Muscle of leg (tissue), 11 donors: Measurements from ENCODE around the gene GPC3. TPM values are rescaled to one million over a fixed set of nuclear protein-coding genes. Genes with fewer than 3 reads are reported as not detected.

ENCODE experiments used
- DNase-seq: peaks from one replicate; pipeline ENCODE4 v3.0.0; 2013
- H3K27ac ChIP-seq: one replicate; pipeline ENCODE4 v1.5.1; 2013; ENCODE audit warnings: mild to moderate bottlenecking, low read length, control low read depth
- H3K27me3 ChIP-seq: one replicate; pipeline ENCODE4 v1.6.1; 2013; ENCODE audit warnings: low read length; ENCODE audit not compliant: control insufficient read depth, insufficient read depth
- H3K36me3 ChIP-seq: one replicate; pipeline ENCODE4 v1.6.1; 2013; ENCODE audit warnings: low read length; ENCODE audit not compliant: control insufficient read depth, insufficient read depth
- H3K4me1 ChIP-seq: one replicate; pipeline ENCODE4 v1.6.1; 2013; ENCODE audit warnings: low read length; ENCODE audit not compliant: control insufficient read depth, insufficient read depth
- H3K4me3 ChIP-seq: one replicate; pipeline ENCODE4 v1.5.1; 2013; ENCODE audit warnings: low read length, control low read depth
- H3K9me3 ChIP-seq: replicated peaks from 2 replicates; pipeline ENCODE4 v1.6.1; 2013; ENCODE audit warnings: low read depth, low read length; ENCODE audit not compliant: control insufficient read depth
- WGBS: methylation state at CpG from one replicate; pipeline ENCODE4 v1.1.5; 2013; ENCODE audit warnings: missing lambda C conversion rate; ENCODE audit not compliant: insufficient coverage; 5-methylcytosine and 5-hydroxymethylcytosine counted together
- polyA plus RNA-seq, 8 donors: library from polyadenylated mRNA; unstranded; fragments of 120-200 nt; gene quantifications; one replicate each; pipeline versions ENCODE4 v1.2.1 to v1.2.3, GENCODE V29; 2013; ENCODE audit warnings: inconsistent platforms in 1 of 8, low replicate concordance in 1 of 8; ENCODE audit not compliant: insufficient read length in 8 of 8, insufficient read depth in 1 of 8
- total RNA-seq: library from RNA; stranded (reverse); fragments of 120-200 nt; gene quantifications from one replicate; pipeline ENCODE4 v1.2.4, GENCODE V29; 2013

The GPC3 gene
- total and polyA plus RNA-seq, 9 donors, result 271 to 581 (median 367) TPM

DNA sequence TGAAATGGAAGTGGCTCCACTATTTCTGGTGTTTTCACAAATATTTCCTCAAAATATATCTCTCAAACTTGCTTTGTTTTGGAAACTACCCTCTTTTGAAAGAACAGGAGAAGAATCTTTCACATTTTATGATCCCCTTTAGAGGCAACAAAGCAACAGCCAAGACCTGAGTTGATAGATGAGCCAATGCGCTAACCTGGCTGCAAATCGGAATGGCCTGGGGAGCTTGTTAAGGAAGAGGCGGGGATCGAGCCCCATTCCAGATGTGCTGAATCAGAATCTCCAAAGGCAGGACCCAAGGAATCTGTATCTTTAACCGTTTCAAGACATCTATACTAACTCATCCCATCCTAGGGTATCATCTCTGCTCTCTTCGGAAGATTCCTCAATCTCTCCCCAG, 181.3 kb downstream of the GPC3 start:
- Histone ChIP-seq H3K27me3 (peaks cover 3% of the 10 kb centered on the region), H3K4me1 (no peaks in the 10 kb centered on the region), H3K9me3 (no peaks in the 10 kb centered on the region), H3K27ac (no peak overlapping the region), H3K36me3 (no peaks in the 10 kb centered on the region), H3K4me3 (no peak overlapping the region)
- peak; percentile 81 for DNase-seq
- WGBS, result 55% methylated on average over 6 of the region's 6 CpGs

DNA sequence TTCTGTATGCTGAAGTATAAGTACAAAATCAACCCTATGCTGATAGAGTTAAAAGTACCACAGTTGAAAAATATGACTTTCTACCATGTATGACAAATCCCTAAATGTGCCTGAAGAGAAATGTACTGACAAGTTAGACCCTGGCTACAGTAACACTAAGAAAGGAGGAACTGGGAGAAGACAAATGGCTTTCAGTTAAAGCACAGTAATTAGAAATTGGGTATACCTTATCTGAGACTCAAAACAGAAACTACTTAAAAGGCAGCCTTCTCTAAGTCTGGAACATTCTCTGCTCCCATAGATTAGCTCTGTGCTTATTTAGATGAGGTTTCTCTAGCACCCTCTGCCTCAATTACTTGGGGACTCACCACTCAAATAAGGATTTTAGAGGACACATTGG, 189.1 kb downstream of the GPC3 start:
- no peak overlapping the region for H3K4me3 ChIP-seq
- H3K4me1 ChIP-seq, result peaks cover 3% of the 10 kb centered on the region
- no peaks in the 10 kb centered on the region for H3K36me3 ChIP-seq
- H3K27me3 ChIP-seq, result peaks cover 4% of the 10 kb centered on the region
- DNase-seq, result no peak
- no peak overlapping the region for H3K27ac ChIP-seq
- H3K9me3 ChIP-seq, result no peaks in the 10 kb centered on the region

DNA sequence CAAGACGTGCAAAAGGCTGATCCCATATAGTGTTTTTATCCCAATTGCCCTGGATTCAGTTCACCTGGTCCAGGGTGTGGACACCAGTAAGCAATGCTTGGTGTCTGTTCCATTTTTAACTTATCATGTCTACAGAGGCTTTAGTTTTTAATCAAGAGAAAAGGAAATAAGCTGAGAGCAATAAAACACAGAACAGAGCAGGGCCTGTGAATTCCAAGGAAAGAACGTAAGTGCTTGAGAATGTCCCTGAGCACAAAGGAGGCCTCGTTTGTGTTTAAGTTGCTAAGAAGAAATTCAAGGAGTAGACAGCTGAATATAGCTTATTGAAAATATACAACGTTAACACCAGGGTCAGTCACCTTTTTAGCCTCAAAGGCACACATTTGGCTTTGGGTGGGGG, 191.3 kb downstream of the GPC3 start:
- H3K9me3 ChIP-seq, result no peaks in the 10 kb centered on the region
- DNase-seq, result peak; percentile 80
- H3K27me3 ChIP-seq, result peaks cover 4% of the 10 kb centered on the region
- WGBS, result 80% methylated on average over 1 of the region's 4 CpGs
- H3K4me1 ChIP-seq, result peaks cover 3% of the 10 kb centered on the region
- no peak overlapping the region for H3K4me3 ChIP-seq
- no peaks in the 10 kb centered on the region for H3K36me3 ChIP-seq
- H3K27ac ChIP-seq, result peak overlapping the region; percentile 75

DNA sequence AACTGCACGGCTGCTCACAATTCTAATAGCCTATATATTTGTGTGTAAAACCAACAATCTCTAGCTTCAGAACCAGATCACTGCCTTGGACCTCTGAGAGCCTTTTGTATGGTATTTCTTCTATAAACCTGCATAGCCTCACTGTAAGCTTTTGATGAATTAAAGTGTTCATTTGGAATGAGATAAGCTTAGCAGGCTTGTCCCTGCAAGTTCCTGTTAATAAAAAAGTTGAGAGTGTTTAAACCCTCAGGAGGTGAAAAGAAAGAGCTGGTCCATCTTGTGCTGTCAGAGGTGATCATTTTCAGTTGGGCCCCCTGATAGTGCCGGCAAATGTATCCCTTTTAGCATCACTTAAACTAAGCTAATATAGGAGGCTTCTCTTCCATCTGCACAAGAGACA, 191.8 kb downstream of the GPC3 start:
- Histone ChIP-seq H3K4me1 (peaks cover 3% of the 10 kb centered on the region), H3K27ac (peak overlapping the region; percentile 49), H3K9me3 (no peaks in the 10 kb centered on the region), H3K27me3 (peaks cover 4% of the 10 kb centered on the region), H3K4me3 (no peak overlapping the region), H3K36me3 (no peaks in the 10 kb centered on the region)
- WGBS, result 60% methylated on average over 1 of the region's 2 CpGs
- no peak for DNase-seq

DNA sequence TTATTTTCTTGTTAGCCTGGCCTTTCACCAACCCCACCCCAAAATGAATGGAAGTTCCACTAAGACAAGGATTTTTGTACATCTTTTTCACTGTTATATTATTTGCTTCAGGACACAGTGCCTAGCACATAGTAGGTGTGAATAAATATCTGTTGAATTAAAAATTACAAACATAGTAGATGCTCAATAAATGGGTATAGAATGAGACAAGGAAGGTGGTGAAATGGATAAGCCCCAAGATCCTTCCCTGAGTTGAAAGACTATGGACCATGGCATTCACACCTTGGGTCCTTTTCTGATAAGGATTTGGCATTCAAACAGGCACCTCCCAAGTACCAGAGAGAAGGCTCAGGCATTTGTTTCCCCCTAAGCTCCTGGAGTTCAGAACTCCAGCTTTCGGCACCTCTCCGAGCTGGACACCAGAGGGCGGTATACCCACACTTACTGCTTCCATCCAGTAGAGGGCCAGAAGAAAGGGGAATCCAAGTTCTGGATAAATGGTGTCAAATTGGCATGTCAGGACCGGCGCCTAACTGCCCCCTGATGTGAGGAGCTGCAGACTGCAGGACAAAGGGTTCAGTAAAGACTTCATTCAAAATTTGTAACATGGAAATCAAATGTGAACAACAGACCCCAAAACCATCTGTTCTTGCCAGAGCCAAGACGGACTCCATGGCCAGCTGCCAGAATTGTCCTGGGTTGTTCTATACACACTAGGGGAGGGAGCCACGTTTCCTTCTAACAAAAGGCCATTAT, 193.0 kb downstream of the GPC3 start:
- no peaks in the 10 kb centered on the region for H3K36me3 ChIP-seq
- peaks cover 4% of the 10 kb centered on the region for H3K27me3 ChIP-seq
- DNase-seq, result peak; percentile 85
- H3K27ac ChIP-seq, result peak overlapping the region; percentile 8
- peaks cover 3% of the 10 kb centered on the region for H3K4me1 ChIP-seq
- H3K9me3 ChIP-seq, result no peaks in the 10 kb centered on the region
- H3K4me3 ChIP-seq, result peak overlapping the region; percentile 21
- WGBS, result no CpG with 5 or more reads among the region's 7 CpGs

DNA sequence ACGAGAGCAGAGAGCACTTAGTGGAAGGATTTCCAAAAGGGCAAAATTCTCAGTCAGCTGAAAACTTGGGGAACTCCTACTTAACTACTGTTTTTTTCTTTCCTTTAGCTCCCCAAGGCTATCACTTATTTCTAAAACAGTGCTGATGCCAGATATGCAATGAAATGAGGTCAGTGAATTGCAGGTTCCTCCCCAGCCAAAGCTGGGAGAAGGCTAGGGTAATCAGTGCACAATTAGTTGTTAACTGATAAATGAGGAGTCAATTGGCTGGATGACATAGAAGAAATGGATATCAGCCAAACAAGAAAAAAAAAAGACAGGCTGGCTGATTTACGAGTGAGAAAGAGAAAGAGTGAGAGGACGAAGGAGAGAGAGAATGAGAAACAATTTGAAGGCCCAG, 195.6 kb downstream of the GPC3 start:
- peak; percentile 48 for DNase-seq
- Histone ChIP-seq H3K9me3 (no peaks in the 10 kb centered on the region), H3K4me3 (no peak overlapping the region), H3K27me3 (peaks cover 9% of the 10 kb centered on the region), H3K27ac (no peak overlapping the region), H3K36me3 (no peaks in the 10 kb centered on the region), H3K4me1 (peaks cover 3% of the 10 kb centered on the region)
- WGBS, result no CpG with 5 or more reads among the region's 3 CpGs

DNA sequence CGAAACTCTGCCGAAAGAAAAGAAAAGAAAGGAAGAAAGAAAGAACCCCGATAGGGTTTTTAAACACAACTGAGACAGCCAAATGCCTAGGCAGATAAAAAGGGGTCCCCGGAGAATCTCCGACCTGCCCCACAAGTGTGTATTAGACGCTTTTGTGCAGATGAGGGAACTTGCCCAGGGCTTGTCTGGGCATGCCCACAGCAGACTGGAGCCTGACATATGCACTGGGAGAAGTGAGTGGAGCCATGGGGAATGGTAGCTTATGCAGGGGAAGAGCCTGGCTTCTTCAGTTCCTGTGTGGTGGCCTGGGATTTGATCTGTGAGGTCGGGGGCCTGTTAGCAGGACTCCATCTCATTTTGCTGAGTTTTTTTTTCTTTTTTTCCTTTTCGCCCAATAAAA, 199.0 kb downstream of the GPC3 start:
- no peaks in the 10 kb centered on the region for H3K36me3 ChIP-seq
- H3K9me3 ChIP-seq, result no peaks in the 10 kb centered on the region
- no peak overlapping the region for H3K27ac ChIP-seq
- H3K4me3 ChIP-seq, result no peak overlapping the region
- H3K4me1 ChIP-seq, result peaks cover 2% of the 10 kb centered on the region
- WGBS, result 83% methylated on average over 8 of the region's 8 CpGs
- peaks cover 11% of the 10 kb centered on the region for H3K27me3 ChIP-seq
- DNase-seq, result no peak

DNA sequence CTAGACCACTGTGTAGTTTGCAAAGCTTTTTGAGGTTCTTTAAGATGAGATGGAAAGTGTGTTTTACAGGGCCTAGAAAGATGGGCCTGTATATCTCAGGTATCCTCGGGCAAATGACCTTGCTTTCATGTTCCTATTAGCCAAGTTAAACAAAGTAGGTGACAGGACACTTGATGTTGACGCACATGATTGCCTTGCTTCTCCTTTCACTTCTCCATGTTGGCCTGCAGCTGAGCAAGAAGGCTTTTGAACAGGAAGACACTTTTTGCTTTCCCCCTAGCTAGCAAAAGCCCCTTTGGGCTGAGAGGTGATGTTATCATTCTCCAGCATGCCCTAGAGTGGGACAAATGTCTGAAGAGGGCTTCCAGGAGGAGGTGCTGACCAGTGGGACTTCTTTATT, 202.1 kb downstream of the GPC3 start:
- no CpG with 5 or more reads among the region's 2 CpGs for WGBS
- peak; percentile 14 for DNase-seq
- H3K4me1 ChIP-seq, result peaks cover 5% of the 10 kb centered on the region
- no peak overlapping the region for H3K4me3 ChIP-seq
- peaks cover 15% of the 10 kb centered on the region for H3K27me3 ChIP-seq
- no peaks in the 10 kb centered on the region for H3K9me3 ChIP-seq
- H3K36me3 ChIP-seq, result no peaks in the 10 kb centered on the region
- H3K27ac ChIP-seq, result no peak overlapping the region

DNA sequence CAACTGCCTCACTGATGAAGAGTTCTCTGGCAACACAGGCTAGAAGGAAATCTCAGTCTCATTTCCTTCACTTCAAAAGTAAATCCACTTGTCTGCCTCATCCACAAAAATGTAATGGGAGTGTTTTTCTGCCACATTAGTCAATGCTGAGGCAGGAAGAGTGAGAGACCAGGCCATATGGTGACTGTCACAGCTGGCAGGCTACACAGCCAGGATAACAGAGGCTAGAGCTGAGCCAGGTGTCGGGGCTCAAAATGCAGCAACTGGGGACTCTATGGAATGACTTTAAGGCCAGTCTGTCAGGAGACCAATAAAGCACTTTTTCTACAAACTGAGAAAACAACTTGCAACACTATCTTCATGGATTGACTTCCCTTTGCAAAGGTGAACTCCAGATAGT, 204.2 kb downstream of the GPC3 start:
- Histone ChIP-seq H3K4me1 (peaks cover 5% of the 10 kb centered on the region), H3K9me3 (no peaks in the 10 kb centered on the region), H3K27ac (no peak overlapping the region), H3K4me3 (no peak overlapping the region), H3K36me3 (no peaks in the 10 kb centered on the region), H3K27me3 (peaks cover 11% of the 10 kb centered on the region)
- 43% methylated on average over 1 of the region's 1 CpG for WGBS
- peak; percentile 43 for DNase-seq

DNA sequence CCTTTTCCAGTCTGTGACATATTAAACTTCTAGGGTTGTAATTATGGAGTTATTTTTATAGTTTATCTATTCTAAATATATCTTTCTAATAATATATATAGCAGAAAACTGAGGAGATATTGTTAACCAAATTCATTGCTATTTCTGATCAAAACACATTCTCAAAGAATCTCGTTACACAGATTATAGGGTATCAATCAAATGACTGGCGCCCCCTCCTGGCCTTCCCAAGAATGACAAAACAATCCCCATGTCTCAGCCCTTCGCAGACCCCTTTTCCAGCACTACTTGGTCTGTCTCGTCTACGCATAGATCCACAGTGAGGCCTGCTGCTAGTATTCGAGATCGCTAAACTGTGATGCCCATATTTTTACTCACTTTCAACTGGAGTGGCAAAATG, 209.3 kb downstream of the GPC3 start:
- peaks cover 8% of the 10 kb centered on the region for H3K27me3 ChIP-seq

DNA sequence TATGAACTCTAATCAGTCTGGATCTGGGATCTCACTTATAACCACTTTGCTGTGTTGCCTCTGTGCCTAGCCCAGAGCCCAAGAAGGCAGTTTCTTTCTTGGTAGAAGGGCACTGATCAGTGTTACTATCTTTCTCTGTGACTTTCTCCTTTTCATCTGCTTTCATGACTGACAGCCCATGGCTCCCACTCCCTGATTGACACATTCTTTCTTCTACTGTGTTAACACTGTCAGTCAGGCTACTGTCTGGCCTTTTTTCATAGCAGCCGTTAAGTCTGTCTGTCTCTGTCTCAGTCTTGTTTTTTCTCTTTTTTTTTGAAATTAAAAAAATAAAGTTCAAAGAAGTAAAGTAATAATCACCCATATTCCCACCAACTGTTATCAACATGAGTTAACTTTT, 210.6 kb downstream of the GPC3 start:
- no peak for DNase-seq
- H3K27ac ChIP-seq, result no peak overlapping the region
- H3K9me3 ChIP-seq, result no peaks in the 10 kb centered on the region
- no peaks in the 10 kb centered on the region for H3K36me3 ChIP-seq
- H3K4me3 ChIP-seq, result no peak overlapping the region
- no peaks in the 10 kb centered on the region for H3K4me1 ChIP-seq
- peaks cover 11% of the 10 kb centered on the region for H3K27me3 ChIP-seq
- WGBS, result no CpG with 5 or more reads among the region's 1 CpG

More for the DNA sequence above, 209.3 kb downstream of the GPC3 start:
- no peak for DNase-seq
- Histone ChIP-seq H3K9me3 (no peaks in the 10 kb centered on the region), H3K36me3 (no peaks in the 10 kb centered on the region), H3K27ac (no peak overlapping the region), H3K4me1 (peaks cover under 1% of the 10 kb centered on the region), H3K4me3 (no peak overlapping the region)
- 37% methylated on average over 5 of the region's 7 CpGs for WGBS
